CD4-positive, CD25-positive, alpha-beta regulatory T cell (primary cell): ENCODE results near the gene TCTN1. TPM values are rescaled to one million over a fixed set of nuclear protein-coding genes. Genes with fewer than 3 reads are reported as not detected.
A peak's percentile ranks its signal among the peaks of the same experiment; 100 is the strongest.
"Not testable (repeated sequence)": the region's sequence is repeated elsewhere in the genome, so short reads cannot be mapped to it uniquely, and the experiment has no call there.

Experiments
- ATAC-seq, 2 donors: fragments of 150-1000 bp; cut with Tn5 transposase; one replicate each; pipeline ENCODE4 v1.10.0; 2021; ENCODE audit warnings: low read depth in 2 of 2, moderate number of reproducible peaks in 2 of 2, moderate library complexity in 1 of 2
- DNase-seq, 3 donors: peaks; one replicate each; pipeline versions ENCODE4 v3.0.0 to v3.0.0-alpha.2; 2012 to 2022; ENCODE audit warnings: mixed read lengths in 1 of 3
- H3K27ac ChIP-seq: one replicate; pipeline ENCODE4 v1.7.0; 2013; ENCODE audit warnings: mild to moderate bottlenecking, low read length; ENCODE audit not compliant: insufficient read depth, poor library complexity, severe bottlenecking
- H3K27me3 ChIP-seq: one replicate; pipeline ENCODE4 v1.7.0; 2013; ENCODE audit warnings: low read length; ENCODE audit not compliant: control insufficient read depth, insufficient read depth
- H3K36me3 ChIP-seq: one replicate; pipeline ENCODE4 v1.7.0; 2013; ENCODE audit warnings: mild to moderate bottlenecking, low read length, moderate library complexity; ENCODE audit not compliant: control insufficient read depth, insufficient read depth
- H3K4me1 ChIP-seq: 2 replicates; pipeline ENCODE4 v1.7.0; 2013; ENCODE audit warnings: mild to moderate bottlenecking, low read length; ENCODE audit not compliant: insufficient read depth, control insufficient read depth, poor library complexity, severe bottlenecking
- H3K4me3 ChIP-seq: one replicate; pipeline ENCODE4 v1.7.0; 2013; ENCODE audit warnings: low read depth, mild to moderate bottlenecking, low read length, moderate library complexity
- H3K9me3 ChIP-seq, 2 experiments: 1 replicate in 1 of 2; 2 replicates in 1 of 2; pipeline ENCODE4 v1.7.0; 2013; ENCODE audit warnings: low read length in 2 of 2, mild to moderate bottlenecking in 1 of 2, moderate library complexity in 1 of 2; ENCODE audit not compliant: control insufficient read depth in 2 of 2
- H3K27ac Mint-ChIP-seq, 3 donors: one replicate each; pipeline ENCODE4 v1.8.0; 2020 to 2022; ENCODE audit warnings: mild to moderate bottlenecking in 3 of 3, mixed read lengths in 3 of 3, moderate library complexity in 2 of 3
- H3K27me3 Mint-ChIP-seq: one replicate; pipeline ENCODE4 v1.8.0; 2022; ENCODE audit warnings: mild to moderate bottlenecking, mixed read lengths
- H3K36me3 Mint-ChIP-seq: one replicate; pipeline ENCODE4 v1.8.0; 2020; ENCODE audit warnings: mixed read lengths
- H3K4me1 Mint-ChIP-seq, 4 donors: one replicate each; pipeline ENCODE4 v1.8.0; 2020 to 2022; ENCODE audit warnings: mixed read lengths in 4 of 4, mild to moderate bottlenecking in 1 of 4
- H3K4me3 Mint-ChIP-seq, 4 donors: one replicate each; pipeline ENCODE4 v1.8.0; 2020 to 2022; ENCODE audit warnings: mild to moderate bottlenecking in 4 of 4, mixed read lengths in 4 of 4, moderate library complexity in 3 of 4
- H3K9me3 Mint-ChIP-seq, 7 donors: one replicate each; pipeline ENCODE4 v1.8.0; 2020 to 2022; ENCODE audit warnings: mixed read lengths in 7 of 7, mild to moderate bottlenecking in 3 of 7, moderate library complexity in 2 of 7
- polyA plus RNA-seq, 4 donors: library from polyadenylated mRNA; unstranded; fragments of 300-500 nt; fragmentation: Illumina TruSeq; gene quantifications; one replicate each; pipeline ENCODE4 v1.2.3, GENCODE V29; 2021
- total RNA-seq: library from RNA; stranded (reverse); gene quantifications from one replicate; pipeline ENCODE4 v1.2.3, GENCODE V29; 2022

Gene TCTN1
- total and polyA plus RNA-seq, 5 donors from 2014 or later, result 1.6 to 5.8 (median 3.5) TPM

DNA sequence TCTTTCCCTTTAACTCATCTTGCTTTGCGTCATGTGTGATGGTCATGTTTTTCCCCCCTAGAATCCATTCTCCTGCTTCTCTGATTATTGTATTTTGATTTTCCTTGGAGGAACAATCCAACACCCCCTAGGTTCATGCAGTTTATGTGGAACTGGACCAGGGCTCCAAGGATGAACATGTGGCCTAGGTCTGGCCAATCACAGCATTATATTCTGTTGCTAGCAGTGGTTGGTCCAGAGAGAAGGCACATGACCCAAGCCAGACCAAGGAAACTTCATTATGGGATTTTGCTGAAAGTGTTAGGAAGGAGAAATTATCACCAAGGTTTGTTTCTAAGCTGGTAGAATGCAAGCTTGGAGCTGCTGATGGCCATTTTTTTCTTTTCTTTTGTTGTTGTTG is 23.9 kb upstream of the TCTN1 start:
- H3K36me3 Mint-ChIP-seq, result no peaks in the 10 kb centered on the region
- H3K4me3 ChIP-seq, result no peak overlapping the region
- H3K27me3 ChIP-seq, result no peaks in the 10 kb centered on the region
- ATAC-seq, result no peak
- H3K36me3 ChIP-seq, result no peaks in the 10 kb centered on the region
- peaks cover 9 to 34% (median 23%) of the 10 kb centered on the region in 4 donors for H3K4me1 Mint-ChIP-seq
- peaks cover 23% of the 10 kb centered on the region for H3K4me1 ChIP-seq
- DNase-seq, result no peak
- no peaks in the 10 kb centered on the region for H3K9me3 Mint-ChIP-seq
- H3K27me3 Mint-ChIP-seq, result no peaks in the 10 kb centered on the region
- H3K4me3 Mint-ChIP-seq, result peak overlapping the region in 2 of 4 donors; percentile 3 to 19
- peak overlapping the region; percentile 80 for H3K27ac ChIP-seq
- peak overlapping the region; percentile 82 to 93 (median 89) for H3K27ac Mint-ChIP-seq
- no peaks in the 10 kb centered on the region for H3K9me3 ChIP-seq

DNA sequence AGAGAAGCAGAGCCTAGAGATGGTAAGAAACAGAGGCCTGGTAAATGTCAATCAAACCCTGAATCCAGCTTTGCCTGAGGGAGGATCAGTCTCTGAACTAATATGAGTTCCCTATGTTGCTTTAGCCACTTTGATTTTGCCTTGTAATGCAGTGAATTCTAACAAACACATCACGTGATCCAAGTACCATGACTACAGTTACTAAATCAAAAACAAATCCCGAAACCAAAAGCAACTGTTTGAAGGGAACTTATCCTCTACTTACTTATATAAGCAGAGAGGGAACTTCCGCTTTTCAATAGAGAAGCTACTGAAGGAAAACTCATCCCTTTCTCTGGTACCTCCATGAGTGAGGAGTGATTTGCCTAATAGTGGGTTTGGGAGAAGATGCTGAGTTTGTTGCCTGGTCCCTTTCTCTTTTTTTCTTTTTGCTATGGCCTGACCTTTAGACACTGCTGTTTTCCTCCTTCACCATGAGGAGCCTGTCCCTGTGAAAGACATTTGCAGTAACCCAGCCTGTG is 23.1 kb upstream of the TCTN1 start:
- ATAC-seq (peak; percentile 71 to 77), DNase-seq (peak in 2 of 3 donors; percentile 61 to 81)
- Histone ChIP-seq H3K4me3 (peak overlapping the region; percentile 59), H3K9me3 (no peaks in the 10 kb centered on the region), H3K4me1 (peaks cover 15% of the 10 kb centered on the region), H3K27me3 (no peaks in the 10 kb centered on the region), H3K27ac (peak overlapping the region; percentile 80), H3K36me3 (no peaks in the 10 kb centered on the region)
- Mint-ChIP-seq H3K4me1 (peaks cover 9 to 26% (median 16%) of the 10 kb centered on the region in 4 donors), H3K27me3 (no peaks in the 10 kb centered on the region), H3K36me3 (no peaks in the 10 kb centered on the region), H3K27ac (peak overlapping the region; percentile 82 to 93 (median 89)), H3K4me3 (peak overlapping the region; percentile 24 to 68 (median 48)), H3K9me3 (no peaks in the 10 kb centered on the region)

- ATAC-seq, result no peak
- H3K27me3 ChIP-seq, result no peaks in the 10 kb centered on the region
- H3K4me3 Mint-ChIP-seq, result no peak overlapping the region
Observed at GRCh38 chr12:110591451-110592051, 22.4 kb upstream of the TCTN1 start.

DNA sequence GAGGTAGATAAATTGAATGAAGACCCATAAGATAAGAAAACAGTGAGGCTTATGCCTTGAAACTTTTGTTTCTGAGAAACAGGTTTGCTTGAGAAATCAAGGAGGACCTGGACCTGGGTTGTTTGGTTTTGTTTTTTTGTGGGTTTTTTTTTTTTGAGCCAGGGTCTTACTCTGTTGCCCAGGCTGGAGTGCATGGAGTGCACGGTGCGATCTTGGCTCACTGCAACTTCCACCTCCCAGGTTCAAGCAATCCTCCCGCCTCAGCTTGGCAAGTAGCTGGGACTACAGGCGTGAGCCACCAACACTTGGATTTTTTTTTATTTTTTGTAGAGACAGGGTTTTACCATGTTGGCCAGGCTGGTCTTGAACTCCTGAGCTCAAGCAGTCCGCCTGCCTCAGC is 21.9 kb upstream of the TCTN1 start:
- no peaks in the 10 kb centered on the region for H3K36me3 ChIP-seq
- no peaks in the 10 kb centered on the region for H3K9me3 ChIP-seq
- Mint-ChIP-seq H3K9me3 (no peaks in the 10 kb centered on the region), H3K36me3 (no peaks in the 10 kb centered on the region), H3K4me3 (no peak overlapping the region), H3K27me3 (no peaks in the 10 kb centered on the region), H3K4me1 (peaks cover 9 to 23% (median 15%) of the 10 kb centered on the region in 4 donors), H3K27ac (peak overlapping the region in 1 of 3 donors; percentile 93)
- no peaks in the 10 kb centered on the region for H3K27me3 ChIP-seq
- ATAC-seq, result no peak
- peaks cover 14% of the 10 kb centered on the region for H3K4me1 ChIP-seq
- no peak overlapping the region for H3K27ac ChIP-seq
- DNase-seq, result no peak
- no peak overlapping the region for H3K4me3 ChIP-seq

More at GRCh38 chr12:110591451-110592051, 22.4 kb upstream of the TCTN1 start:
- H3K4me3 ChIP-seq, result no peak overlapping the region
- no peaks in the 10 kb centered on the region for H3K9me3 ChIP-seq
- H3K36me3 ChIP-seq, result no peaks in the 10 kb centered on the region
- peak overlapping the region; percentile 80 for H3K27ac ChIP-seq
- H3K27me3 Mint-ChIP-seq, result no peaks in the 10 kb centered on the region
- H3K9me3 Mint-ChIP-seq, result no peaks in the 10 kb centered on the region
- H3K4me1 Mint-ChIP-seq, result peaks cover 9 to 23% (median 15%) of the 10 kb centered on the region in 4 donors
- H3K4me1 ChIP-seq, result peaks cover 14% of the 10 kb centered on the region
- H3K36me3 Mint-ChIP-seq, result no peaks in the 10 kb centered on the region
- H3K27ac Mint-ChIP-seq, result peak overlapping the region; percentile 82 to 93 (median 89)
- no peak for DNase-seq

GRCh38 chr12:110592919-110593318 is 21.0 kb upstream of the TCTN1 start:
- not testable (repeated sequence) for H3K27ac Mint-ChIP-seq, H3K27ac ChIP-seq, ATAC-seq, H3K9me3 ChIP-seq, H3K27me3 Mint-ChIP-seq, H3K36me3 Mint-ChIP-seq, H3K4me3 Mint-ChIP-seq, H3K27me3 ChIP-seq, H3K9me3 Mint-ChIP-seq, H3K36me3 ChIP-seq, H3K4me3 ChIP-seq, DNase-seq
- H3K4me1 ChIP-seq, result peaks cover 14% of the 10 kb centered on the region
- H3K4me1 Mint-ChIP-seq, result peaks cover 9 to 23% (median 15%) of the 10 kb centered on the region in 4 donors

DNA sequence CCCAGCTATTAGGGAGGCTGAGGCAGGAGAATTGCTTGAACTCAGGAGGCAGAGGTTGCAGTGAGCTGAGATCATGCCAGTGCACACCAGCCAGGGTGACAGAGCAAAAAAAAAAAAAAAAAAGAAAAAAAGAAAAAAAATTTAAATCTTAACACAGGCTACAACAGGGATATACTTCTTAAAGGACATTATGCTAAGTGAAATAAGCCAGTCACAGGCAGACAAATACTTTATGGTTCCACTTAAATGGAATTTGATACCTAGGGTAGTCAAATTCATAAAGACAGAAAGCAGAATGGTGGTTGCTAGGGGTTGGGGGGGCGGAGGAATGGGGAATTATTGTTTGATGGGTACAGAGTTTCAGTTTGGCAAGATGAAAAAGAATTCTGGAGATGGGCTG is 16.0 kb upstream of the TCTN1 start:
- Mint-ChIP-seq H3K27me3 (no peaks in the 10 kb centered on the region), H3K27ac (no peak overlapping the region), H3K4me3 (no peak overlapping the region), H3K9me3 (no peaks in the 10 kb centered on the region), H3K4me1 (peaks cover 6 to 11% (median 9%) of the 10 kb centered on the region in 4 donors), H3K36me3 (no peaks in the 10 kb centered on the region)
- Histone ChIP-seq H3K27me3 (no peaks in the 10 kb centered on the region), H3K27ac (no peak overlapping the region), H3K9me3 (no peaks in the 10 kb centered on the region), H3K4me3 (no peak overlapping the region), H3K36me3 (no peaks in the 10 kb centered on the region), H3K4me1 (peaks cover 4% of the 10 kb centered on the region)
- no peak for DNase-seq
- ATAC-seq, result no peak

GRCh38 chr12:110599334-110599733 is 14.6 kb upstream of the TCTN1 start:
- H3K27ac ChIP-seq, result no peak overlapping the region
- no peak overlapping the region for H3K27ac Mint-ChIP-seq
- no peak for ATAC-seq

DNA sequence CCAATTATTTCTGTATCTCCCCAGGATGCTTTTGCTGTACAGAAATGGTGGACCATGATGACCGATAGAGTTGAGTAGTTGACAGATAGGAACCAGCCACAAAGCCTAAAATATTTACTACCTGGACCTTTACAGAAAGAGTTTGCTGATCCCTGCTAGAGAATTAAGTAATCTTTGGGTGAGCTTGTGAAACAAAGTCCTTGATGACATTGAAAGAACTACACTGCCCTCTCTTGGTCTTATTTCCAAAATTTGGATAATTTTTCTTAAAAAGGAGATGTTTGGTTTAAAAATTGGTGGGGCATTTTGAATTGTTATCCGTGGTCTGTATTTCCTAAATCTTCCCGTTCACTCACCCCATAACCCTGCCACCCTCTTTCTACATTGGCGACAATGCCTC is 13.7 kb upstream of the TCTN1 start:
- Histone ChIP-seq H3K27me3 (no peaks in the 10 kb centered on the region), H3K4me3 (no peak overlapping the region), H3K4me1 (peaks cover 4% of the 10 kb centered on the region), H3K36me3 (no peaks in the 10 kb centered on the region), H3K27ac (no peak overlapping the region), H3K9me3 (no peaks in the 10 kb centered on the region)
- peaks cover 6 to 16% (median 10%) of the 10 kb centered on the region in 4 donors for H3K4me1 Mint-ChIP-seq
- no peaks in the 10 kb centered on the region for H3K36me3 Mint-ChIP-seq
- no peaks in the 10 kb centered on the region for H3K27me3 Mint-ChIP-seq
- peak overlapping the region in 1 of 4 donors; percentile 31 for H3K4me3 Mint-ChIP-seq
- peak in 1 of 2 donors; percentile 43 for ATAC-seq
- DNase-seq, result peak in 2 of 3 donors; percentile 60 to 77
- no peak overlapping the region for H3K27ac Mint-ChIP-seq
- H3K9me3 Mint-ChIP-seq, result no peaks in the 10 kb centered on the region

More at GRCh38 chr12:110599334-110599733, 14.6 kb upstream of the TCTN1 start:
- no peak for DNase-seq
- Mint-ChIP-seq H3K4me3 (no peak overlapping the region), H3K9me3 (no peaks in the 10 kb centered on the region), H3K36me3 (no peaks in the 10 kb centered on the region), H3K4me1 (peaks cover 6 to 13% (median 9%) of the 10 kb centered on the region in 4 donors), H3K27me3 (no peaks in the 10 kb centered on the region)
- peaks cover 4% of the 10 kb centered on the region for H3K4me1 ChIP-seq
- no peak overlapping the region for H3K4me3 ChIP-seq
- no peaks in the 10 kb centered on the region for H3K27me3 ChIP-seq
- H3K36me3 ChIP-seq, result no peaks in the 10 kb centered on the region
- no peaks in the 10 kb centered on the region for H3K9me3 ChIP-seq
